GM12801 (cell line): Measurements from ENCODE around the gene KLHDC7A.

Experiments used
- CTCF ChIP-seq: IDR thresholded peaks from one replicate; pipeline ENCODE4 v1.5.1; 2011; ENCODE audit warnings: control low read depth; ENCODE audit not compliant: insufficient read length; ENCODE audit errors: extremely low read depth

The KLHDC7A gene

DNA sequence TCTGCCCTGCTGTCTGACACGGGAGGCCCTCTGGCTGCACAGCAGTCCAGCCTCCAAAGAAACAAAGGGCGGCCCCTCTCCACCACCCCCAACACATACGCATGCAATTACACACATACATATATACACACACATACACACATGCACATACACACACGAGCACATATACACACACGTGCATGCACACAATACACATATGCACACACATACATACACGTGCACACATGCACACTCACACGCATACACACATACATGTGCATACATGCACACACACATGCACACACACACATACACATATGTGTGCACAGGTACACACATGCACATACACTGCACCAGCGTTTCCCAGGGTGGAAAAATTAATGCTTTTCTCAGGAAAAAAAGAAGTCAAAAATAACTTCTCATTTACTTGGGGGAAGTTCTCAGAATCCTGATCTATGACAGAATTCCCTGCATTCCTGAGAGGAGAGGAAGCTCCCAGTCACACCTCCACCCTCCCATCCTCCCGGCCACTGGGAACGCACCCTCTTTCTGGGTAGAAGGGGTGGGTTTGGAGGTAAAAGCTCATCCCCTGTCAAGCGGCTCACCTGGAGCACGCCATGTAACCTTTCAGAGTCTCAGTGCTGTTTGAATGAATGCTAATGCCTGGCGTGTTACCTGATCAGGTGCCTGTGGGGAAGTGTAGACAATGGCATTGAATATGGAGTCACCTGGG is 33.1 kb upstream of the KLHDC7A start:
- TF ChIP-seq CTCF: no peak

DNA sequence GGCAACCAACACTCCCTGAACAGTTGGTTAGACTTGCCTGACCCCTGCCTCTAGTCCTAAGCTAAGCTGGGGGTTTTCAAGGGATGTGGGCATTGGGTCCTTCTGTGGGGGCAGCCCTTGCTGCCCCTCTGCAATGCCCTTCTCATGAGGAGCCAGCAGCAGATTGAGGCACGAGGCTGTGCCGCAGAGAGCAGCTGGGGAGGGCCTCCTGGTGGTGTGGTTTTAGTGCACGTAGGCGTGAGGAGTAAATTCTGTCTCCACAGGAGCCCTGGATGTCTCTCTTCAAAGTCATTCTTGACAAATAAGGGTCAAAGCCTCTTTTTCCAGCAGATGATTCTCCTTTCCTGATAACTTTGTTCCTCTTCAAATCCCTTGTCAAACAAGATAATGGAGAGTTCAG is 31.8 kb upstream of the KLHDC7A start:
- TF ChIP-seq CTCF: no peak

DNA sequence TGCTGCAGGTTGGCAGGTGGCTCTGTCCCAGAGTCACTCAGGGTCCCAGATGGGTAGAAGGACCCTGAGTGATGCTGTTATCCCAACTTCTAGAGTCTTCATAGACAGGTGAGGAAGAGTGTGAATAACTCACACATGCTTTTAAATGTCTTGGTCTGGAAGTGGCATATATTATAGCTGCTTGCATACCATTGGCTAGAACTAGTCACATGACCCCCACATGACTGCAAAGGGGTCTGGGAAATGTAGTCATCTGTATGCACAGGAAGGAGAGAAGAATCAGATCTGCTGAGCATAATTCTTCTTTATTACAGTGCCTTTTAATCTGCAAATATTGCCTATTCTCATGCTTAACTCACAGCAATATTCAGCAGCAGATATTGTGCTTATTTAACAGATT is 28.2 kb upstream of the KLHDC7A start:
- no peak for TF ChIP-seq CTCF

DNA sequence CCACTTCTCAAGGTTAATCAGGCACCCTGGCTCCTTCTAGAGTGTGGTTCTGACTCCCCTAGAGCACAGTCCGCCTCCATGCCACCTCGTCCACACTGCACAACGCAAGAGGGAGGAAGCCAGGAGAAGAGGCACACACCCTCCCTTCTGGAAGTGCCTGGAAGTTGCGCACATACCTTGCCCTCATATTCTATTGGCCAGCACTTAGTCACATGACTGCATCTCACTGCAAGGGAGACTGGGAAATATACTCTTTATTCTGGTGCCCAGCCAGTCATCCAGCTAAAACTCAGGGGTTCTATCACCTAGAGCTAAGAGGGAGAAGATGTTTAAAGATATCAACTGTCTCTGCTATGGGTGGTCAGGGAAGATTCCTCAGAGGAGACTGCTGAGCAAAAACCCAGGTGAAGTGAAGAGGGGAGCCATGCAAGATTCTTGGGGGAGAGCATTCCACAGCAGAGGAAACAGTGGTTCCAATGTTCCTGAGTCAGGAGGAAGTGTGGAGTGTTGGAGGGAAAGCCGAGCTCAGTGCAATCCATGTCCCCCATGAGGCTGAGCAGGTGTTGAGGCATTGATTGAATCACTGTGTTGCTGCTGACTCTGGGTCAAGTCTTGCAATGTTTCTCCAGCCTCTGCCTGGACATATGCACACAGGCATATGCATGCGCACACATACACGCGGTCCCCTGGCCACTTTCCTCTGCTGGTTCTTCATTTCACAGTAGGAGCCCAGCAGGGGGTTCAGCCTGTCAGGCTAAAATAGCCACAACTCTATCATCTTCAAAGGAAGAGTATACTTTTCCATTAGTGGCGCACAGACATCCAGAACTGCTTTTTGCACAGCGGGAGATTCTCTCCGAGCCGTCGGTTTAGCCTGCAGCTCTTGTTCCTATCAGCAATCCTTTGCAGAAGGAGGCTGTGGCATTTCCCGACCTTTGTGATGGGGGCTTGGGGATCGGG is 22.3 kb upstream of the KLHDC7A start:
- TF ChIP-seq CTCF: no peak

DNA sequence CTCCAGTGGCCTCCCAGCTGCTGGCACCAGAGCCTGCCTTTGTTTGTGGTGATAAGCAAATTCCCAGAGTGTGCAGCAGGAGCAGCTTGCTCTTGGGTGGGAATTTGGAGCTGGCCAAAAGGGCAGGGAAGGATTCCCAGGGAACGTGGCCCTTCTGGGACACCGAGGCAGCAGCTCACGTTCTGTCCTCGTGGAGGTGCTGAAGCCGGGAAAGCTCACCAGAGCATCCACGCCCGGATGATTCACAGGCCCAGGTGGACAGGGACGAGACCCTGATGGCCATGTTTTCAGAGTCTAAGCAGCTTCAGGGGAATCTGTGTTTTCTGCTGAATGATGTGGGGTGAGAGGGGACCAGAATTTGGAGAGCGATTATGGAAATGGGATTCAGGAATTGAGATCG is 19.1 kb upstream of the KLHDC7A start:
- no peak for TF ChIP-seq CTCF

GRCh38 chr1:18463063-18463462 is 17.7 kb upstream of the KLHDC7A start:
- no peak for TF ChIP-seq CTCF

DNA sequence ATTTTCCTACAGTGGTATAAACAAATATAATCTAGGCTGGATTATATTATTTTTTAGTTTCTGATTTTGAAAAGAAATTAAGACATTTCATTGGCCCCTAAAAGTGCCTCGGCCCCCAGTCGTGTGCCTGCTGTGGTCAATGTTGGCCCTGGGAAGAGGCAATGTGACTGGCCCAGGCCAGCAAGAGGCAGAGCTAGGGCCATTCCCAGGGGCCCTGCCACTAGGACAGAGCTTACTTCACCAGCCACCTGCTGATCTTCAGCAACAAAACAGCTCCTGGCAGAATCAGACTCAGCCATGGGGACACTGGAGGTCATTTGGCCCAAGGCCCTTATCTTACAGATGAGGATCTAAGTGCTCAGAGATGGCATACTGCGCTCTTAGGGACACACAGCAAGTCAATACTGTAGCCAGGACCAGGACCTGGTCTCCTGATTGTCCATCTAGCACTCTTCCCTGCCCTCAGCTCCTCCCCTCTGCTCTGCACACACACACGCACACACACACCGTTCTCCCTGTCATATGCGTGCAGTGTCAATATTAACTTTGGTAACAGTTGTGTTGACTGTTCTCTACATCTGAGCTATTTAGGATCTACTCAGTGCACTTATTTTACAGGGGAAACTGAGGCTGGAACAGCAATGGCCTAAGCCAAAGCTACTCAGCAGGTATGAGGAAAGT is 16.6 kb upstream of the KLHDC7A start:
- TF ChIP-seq CTCF: no peak
